K562 (cell line): ENCODE data around the gene LRRC7. TPM values are rescaled to one million over a fixed set of nuclear protein-coding genes. Genes with fewer than 3 reads are reported as not detected.

ENCODE experiments used
- ATAC-seq: fragments of 200-7000 bp; cut with Tn5 transposase; 3 replicates; pipeline ENCODE4 v1.9.1; 2020; ENCODE audit warnings: moderate library complexity
- BruUV-seq: library from RNA; stranded (reverse); fragments of 400-500 nt; replicated peaks from 2 replicates; lab custom pipeline; 2021; lab: Mats Ljungman, UMichigan
- CTCF ChIA-PET: fragments of 300-600 bp; formaldehyde crosslinking; extraction: SDS; loops from one replicate; lab custom pipeline; 2021; ENCODE audit warnings: low intra/inter-chr PET ratio; lab: Yijun Ruan, JAX
- POLR2A ChIA-PET: fragments of 300-600, 350-650 bp; sonication (Branson Sonifier 250); formaldehyde crosslinking; extraction: SDS; loops from one replicate; lab custom pipeline; 2021; ENCODE audit warnings: antibody characterized with exemption, inconsistent platforms; lab: Yijun Ruan, JAX
- DNase-seq, 4 experiments: peaks; one replicate each; pipeline versions ENCODE4 v3.0.0 to v3.0.0-alpha.2; 2011 to 2018; ENCODE audit warnings: low spot score in 3 of 4, mixed read lengths in 3 of 4; ENCODE audit errors: extremely low read depth in 1 of 4
- FAIRE-seq: peaks from 2 replicates; lab custom pipeline; 2011; peaks lifted over from hg19 to GRCh38; lab: Jason Lieb, UNC
- H2AFZ ChIP-seq: 2 replicates; pipeline ENCODE4 v1.6.0; 2011; ENCODE audit warnings: low read depth, low read length, control low read depth, inconsistent platforms
- H3K27ac ChIP-seq: fragments of 200-600 bp; 3 replicates; pipeline ENCODE4 v1.8.0; 2011; ENCODE audit warnings: low read depth, mild to moderate bottlenecking, control low read depth, inconsistent platforms, low read length, moderate library complexity, mixed read lengths; ENCODE audit errors: extremely low read depth
- H3K27me3 ChIP-seq, 2 experiments: fragments of 300-600 bp in 1 of 2; 2 replicates in 1 of 2; 3 replicates in 1 of 2; pipeline versions ENCODE4 v1.6.0 to v1.8.0; 2011; ENCODE audit warnings: inconsistent platforms in 2 of 2, low read length in 2 of 2, mild to moderate bottlenecking in 1 of 2, mixed read lengths in 1 of 2, moderate library complexity in 1 of 2; ENCODE audit not compliant: control insufficient read depth in 2 of 2, insufficient read depth in 2 of 2
- H3K36me3 ChIP-seq: fragments of 300-600 bp; 3 replicates; pipeline ENCODE4 v1.8.0; 2011; ENCODE audit warnings: mild to moderate bottlenecking, low read length, inconsistent platforms; ENCODE audit not compliant: control insufficient read depth, insufficient read depth
- H3K4me1 ChIP-seq, 2 experiments: fragments of 200-600 bp in 1 of 2; replicated peaks in 1 of 2; 2 replicates in 1 of 2; 3 replicates in 1 of 2; pipeline versions ENCODE4 v1.5.1 to v1.8.0; 2011; ENCODE audit warnings: inconsistent platforms in 2 of 2, low read length in 2 of 2, mild to moderate bottlenecking in 1 of 2, mixed read lengths in 1 of 2, moderate library complexity in 1 of 2; ENCODE audit not compliant: control insufficient read depth in 2 of 2, insufficient read depth in 2 of 2
- H3K4me2 ChIP-seq: 2 replicates; pipeline ENCODE4 v1.6.1; 2011; ENCODE audit warnings: low read length, control low read depth, inconsistent platforms, mixed read lengths; ENCODE audit not compliant: insufficient read depth
- H3K4me3 ChIP-seq: fragments of 200-600 bp; sonication (generic), shearing (Covaris generic); 2 replicates; pipeline ENCODE4 v1.5.1; 2016; ENCODE audit warnings: control low read depth, inconsistent platforms
- H3K79me2 ChIP-seq: fragments of 200-600 bp; 3 replicates; pipeline ENCODE4 v1.8.0; 2011; ENCODE audit warnings: low read length, inconsistent platforms; ENCODE audit not compliant: control insufficient read depth, insufficient read depth
- H3K9ac ChIP-seq, 2 experiments: 2 replicates each; pipeline versions ENCODE4 v1.6.0 to v1.6.1; 2011; ENCODE audit warnings: low read depth in 2 of 2, low read length in 2 of 2, control low read depth in 1 of 2, inconsistent platforms in 1 of 2, mild to moderate bottlenecking in 1 of 2, mixed read lengths in 1 of 2; ENCODE audit not compliant: insufficient read depth in 1 of 2
- H3K9me1 ChIP-seq: one replicate; pipeline ENCODE4 v1.6.0; 2011; ENCODE audit warnings: inconsistent platforms, mild to moderate bottlenecking, low read length, moderate library complexity; ENCODE audit not compliant: control insufficient read depth, insufficient read depth
- H3K9me3 ChIP-seq: replicated peaks from 2 replicates; pipeline ENCODE4 v1.5.1; 2011; ENCODE audit warnings: low read depth, low read length, inconsistent platforms; ENCODE audit not compliant: control insufficient read depth, insufficient read depth
- H4K20me1 ChIP-seq: replicated peaks from 2 replicates; pipeline ENCODE4 v1.6.1; 2011; ENCODE audit warnings: low read length, inconsistent platforms, mixed read lengths; ENCODE audit not compliant: control insufficient read depth, insufficient read depth
- HDAC6 ChIP-seq: IDR thresholded peaks from 2 replicates; pipeline ENCODE4 v1.6.1; 2012; ENCODE audit warnings: low read depth, mild to moderate bottlenecking, control low read depth, inconsistent platforms, low read length, moderate library complexity
- HSF4 ChIP-seq: fragments of 250-450 bp; sonication (Bioruptor Pico); IDR thresholded peaks from 2 replicates; pipeline ENCODE4 v2.1.2; 2022; ENCODE audit warnings: mild to moderate bottlenecking, moderate library complexity, borderline replicate concordance
- MEF2D ChIP-seq: conservative IDR thresholded peaks from 2 replicates; pipeline ENCODE4 v1.6.1; 2016; ENCODE audit warnings: low read depth, missing genetic modification characterization, missing compliant biosample characterization
- PPARD ChIP-seq: fragments of 250-450 bp; sonication (Bioruptor Pico); IDR thresholded peaks from 2 replicates; pipeline ENCODE4 v1.8.0; 2022; ENCODE audit warnings: inconsistent platforms, mild to moderate bottlenecking, moderate library complexity
- TRIM25 ChIP-seq: fragments of 450-650 bp; IDR thresholded peaks from 2 replicates; pipeline ENCODE4 v1.7.0; 2016; ENCODE audit warnings: borderline replicate concordance
- ZNF41 ChIP-seq: fragments of 250-450 bp; sonication (Bioruptor Pico); conservative IDR thresholded peaks from 2 replicates; pipeline ENCODE4 v1.4.0; 2020; ENCODE audit warnings: mild to moderate bottlenecking
- ZNF445 ChIP-seq: fragments of 250-450 bp; sonication (Bioruptor Pico); IDR thresholded peaks from 2 replicates; pipeline ENCODE4 v1.4.0; 2020; ENCODE audit warnings: low read depth, mild to moderate bottlenecking, moderate library complexity
- WGBS: fragments of 100-300 bp; shearing (Covaris generic); methylation state at CpG from one replicate; pipeline ENCODE4 v1.1.6; 2016; ENCODE audit warnings: low coverage, mixed read lengths; ENCODE audit not compliant: insufficient coverage; ENCODE audit errors: missing lambda C conversion rate; 5-methylcytosine and 5-hydroxymethylcytosine counted together
- in situ Hi-C: fragments of 300-500 bp; cut with MboI; formaldehyde crosslinking; loops from 4 replicates; pipeline ENCODE4 v1.15.0; 2018; ENCODE audit warnings: inconsistent platforms, mixed read lengths
- intact Hi-C: fragments of 100-400 bp; cut with micrococcal nuclease; formaldehyde crosslinking; loops from 2 replicates; pipeline ENCODE4 v1.14.2; 2022
- polyA plus RNA-seq, 8 experiments: library from polyadenylated mRNA; depleted of rRNA in 4 of 8; stranded (reverse) in 5 of 8; unstranded in 3 of 8; fragments of >200 nt; fragmentation: Nextera tagmentation in 2 of 8; fragmentation: Illumina TruSeq in 1 of 8; extraction: Ambion mirVana in 2 of 8; extraction: Trizol in 1 of 8; gene quantifications; 2 replicates each; pipeline versions ENCODE4 v1.2.1 to v1.2.3, GENCODE V29; 2011 to 2014; ENCODE audit warnings: inconsistent platforms in 1 of 8, missing spikeins in 1 of 8
- total RNA-seq, 7 experiments: library from RNA; depleted of rRNA in 6 of 7; stranded (reverse); fragments of >200 nt in 6 of 7; fragmentation: Illumina TruSeq in 2 of 7; extraction: Trizol in 2 of 7; gene quantifications; 2 replicates each; pipeline versions ENCODE4 v1.2.1 to v1.2.3, GENCODE V29; 2011 to 2021; ENCODE audit warnings: low replicate concordance in 1 of 7
- TF ChIP-seq, protein P1 (sequence below): fragments of 200-800 bp; sonication (Bioruptor generic); IDR thresholded peaks from 2 replicates; pipeline ENCODE4 v1.6.1; 2017; ENCODE audit warnings: missing genetic modification characterization, missing compliant biosample characterization

Gene LRRC7
- total and polyA plus RNA-seq, 9 of the 15 experiments (the other 6 are each of a cell fraction or from before 2014, with no cell fraction given) = 0.09 to 0.94 (median 0.49) TPM

DNA sequence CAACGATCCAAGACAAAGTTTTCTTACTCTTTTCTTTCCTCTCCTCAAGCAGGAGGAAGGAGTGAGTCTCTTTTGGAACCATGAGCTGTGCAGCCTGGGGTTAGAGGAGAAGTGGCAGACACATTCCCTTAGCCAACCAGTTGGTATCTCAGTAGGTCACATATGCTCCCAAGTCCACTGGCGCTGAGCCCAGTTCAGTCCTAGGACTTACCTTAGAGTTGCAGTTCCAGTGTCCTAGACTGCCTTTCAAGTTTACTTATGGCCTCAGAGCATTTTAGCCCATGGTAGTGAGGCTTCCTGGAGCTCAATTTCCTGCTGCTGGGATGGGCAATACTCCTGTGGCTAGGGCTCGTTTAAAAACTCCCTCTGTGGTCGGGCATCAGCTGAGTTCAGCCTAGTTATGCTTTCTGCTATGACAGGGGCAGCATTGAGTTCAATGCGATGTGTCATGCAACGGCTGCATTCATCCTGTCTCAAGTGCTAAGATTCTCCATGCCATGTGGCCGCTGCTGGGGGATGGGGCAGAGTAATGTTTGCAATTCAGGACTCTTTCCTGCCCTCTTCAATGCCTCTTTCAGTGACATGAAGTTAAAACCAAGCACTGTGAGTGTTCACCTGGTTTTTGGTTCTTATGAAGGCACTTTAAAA is 103.8 kb downstream of the LRRC7 start:
- Histone ChIP-seq H3K4me2 (no peak overlapping the region), H3K4me1 (no peaks in the 10 kb centered on the region), H3K9me1 (no peaks in the 10 kb centered on the region), H3K9ac (no peak overlapping the region), H3K9me3 (no peaks in the 10 kb centered on the region), H3K36me3 (no peaks in the 10 kb centered on the region), H3K27ac (no peak overlapping the region), H3K27me3 (no peaks in the 10 kb centered on the region), H4K20me1 (no peaks in the 10 kb centered on the region), H3K4me3 (no peak overlapping the region), H3K79me2 (no peaks in the 10 kb centered on the region)
- WGBS = 11% methylated on average over 6 of the region's 7 CpGs
- DNase-seq = no peak
- ATAC-seq = no peak
- CTCF ChIA-PET = no interaction called here
- intact Hi-C loops (no loop called here), in situ Hi-C loops (no loop called here)
- TF ChIP-seq PPARD (CRISPR knock-in tag) (no peak), MEF2D (tag) (no peak), HSF4 (CRISPR knock-in tag) (no peak), HDAC6 (no peak), ZNF445 (CRISPR knock-in tag) (no peak), ZNF41 (CRISPR knock-in tag) (no peak), TRIM25 (no peak)
- TF ChIP-seq, protein P1, sequence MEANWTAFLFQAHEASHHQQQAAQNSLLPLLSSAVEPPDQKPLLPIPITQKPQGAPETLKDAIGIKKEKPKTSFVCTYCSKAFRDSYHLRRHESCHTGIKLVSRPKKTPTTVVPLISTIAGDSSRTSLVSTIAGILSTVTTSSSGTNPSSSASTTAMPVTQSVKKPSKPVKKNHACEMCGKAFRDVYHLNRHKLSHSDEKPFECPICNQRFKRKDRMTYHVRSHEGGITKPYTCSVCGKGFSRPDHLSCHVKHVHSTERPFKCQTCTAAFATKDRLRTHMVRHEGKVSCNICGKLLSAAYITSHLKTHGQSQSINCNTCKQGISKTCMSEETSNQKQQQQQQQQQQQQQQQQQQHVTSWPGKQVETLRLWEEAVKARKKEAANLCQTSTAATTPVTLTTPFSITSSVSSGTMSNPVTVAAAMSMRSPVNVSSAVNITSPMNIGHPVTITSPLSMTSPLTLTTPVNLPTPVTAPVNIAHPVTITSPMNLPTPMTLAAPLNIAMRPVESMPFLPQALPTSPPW = no peak
- TF ChIP-seq, all 486 proteins: peak for 0
- no peak overlapping the region for H2AFZ ChIP-seq
- no TSS peak for BruUV-seq
- no peak for FAIRE-seq
- POLR2A ChIA-PET = interaction anchor here (0.7 kb wide), 1 partner anchor 155 kb away, joined by 4 read pairs; no protein-coding TSS in a partner anchor
